ENCODE data around the gene STK32B.
"Not testable (repeated sequence)": the region's sequence is repeated elsewhere in the genome, so short reads cannot be mapped to it uniquely, and the experiment has no call there.

STK32B gene

DNA sequence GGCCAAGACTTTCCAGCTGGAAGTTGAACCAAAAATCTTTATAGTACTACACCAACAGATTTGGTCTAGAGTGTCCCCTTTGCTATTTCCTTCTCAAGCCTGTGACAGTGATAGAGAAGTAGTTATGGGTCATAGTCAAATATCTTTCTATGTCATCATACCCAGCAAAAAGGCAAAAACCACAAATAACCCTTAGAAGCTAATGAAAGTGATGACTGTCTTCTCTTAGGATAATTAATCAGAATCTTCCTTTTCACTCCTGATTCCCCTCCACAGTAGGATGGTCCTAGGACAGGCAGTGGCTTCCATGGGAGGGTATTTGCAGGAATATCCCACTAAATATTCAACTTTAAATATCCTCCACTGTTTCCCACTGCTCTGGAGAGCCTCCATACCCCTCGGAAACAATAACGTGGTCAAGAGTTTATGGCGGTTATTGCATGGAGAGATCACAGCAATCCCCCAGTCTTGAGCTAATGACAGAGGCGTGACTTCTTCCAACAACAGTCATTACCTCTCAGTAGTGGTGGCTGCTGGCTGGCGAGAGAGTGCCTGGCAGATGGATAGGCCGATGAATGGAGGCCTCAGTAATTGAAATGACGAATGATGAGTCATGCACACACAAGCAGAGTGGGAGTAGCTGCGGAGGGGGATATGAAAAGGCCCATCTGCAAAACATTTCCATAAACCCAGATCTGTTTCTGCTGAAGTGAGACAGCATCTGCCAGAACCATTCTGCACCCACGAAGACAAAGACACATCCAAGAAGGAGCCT is 154.9 kb downstream of the STK32B start:
- DNase-seq (ENCODE audit: low read depth in 2 of 2), result no peak

- no peak for DNase-seq (ENCODE audit: low read depth in 2 of 2)
Measured at GRCh38 chr4:5209862-5210261, 158.6 kb downstream of the STK32B start.

GRCh38 chr4:5211282-5211839 is 160.1 kb downstream of the STK32B start:
- no peak for DNase-seq (ENCODE audit: low read depth in 2 of 2)

DNA sequence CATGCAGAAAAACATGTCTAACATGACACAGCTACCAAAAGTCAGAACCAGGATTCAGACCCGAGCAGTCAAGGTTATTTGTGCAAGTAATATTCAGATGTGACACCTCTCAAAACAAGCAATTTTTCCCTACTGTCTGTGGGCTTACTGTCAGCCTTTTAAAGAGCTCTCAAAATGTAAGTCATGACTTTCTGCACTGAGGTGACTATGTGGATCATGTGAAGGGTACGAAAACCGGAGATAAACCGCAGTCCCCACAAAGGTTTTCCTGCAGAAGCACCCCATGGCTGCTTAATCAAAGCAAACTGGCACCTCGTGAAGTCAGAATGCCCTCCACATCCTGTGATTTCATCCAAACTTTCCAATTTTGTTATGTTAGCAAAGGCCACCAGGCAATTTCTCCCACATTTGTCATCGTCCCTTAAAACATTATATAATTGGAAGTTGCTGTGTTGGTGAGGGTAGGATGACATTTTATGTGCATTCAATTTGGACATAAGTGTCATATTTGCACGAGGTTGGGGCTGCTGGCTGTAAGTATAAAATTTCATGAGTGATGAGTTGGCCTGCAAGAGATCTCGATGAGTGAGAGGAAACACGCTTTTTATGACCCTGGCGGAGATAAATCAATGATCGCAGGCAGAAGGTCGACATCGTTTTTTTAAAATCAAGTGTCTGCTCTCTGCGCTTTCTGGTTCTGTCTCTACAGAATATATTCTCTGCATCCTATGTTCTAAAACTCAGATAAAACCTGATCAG is 161.2 kb downstream of the STK32B start:
- DNase-seq (ENCODE audit: low read depth in 2 of 2), result no peak

- no peak for DNase-seq (ENCODE audit: low read depth in 2 of 2)
Measured at GRCh38 chr4:5213087-5213595, 161.9 kb downstream of the STK32B start.

DNA sequence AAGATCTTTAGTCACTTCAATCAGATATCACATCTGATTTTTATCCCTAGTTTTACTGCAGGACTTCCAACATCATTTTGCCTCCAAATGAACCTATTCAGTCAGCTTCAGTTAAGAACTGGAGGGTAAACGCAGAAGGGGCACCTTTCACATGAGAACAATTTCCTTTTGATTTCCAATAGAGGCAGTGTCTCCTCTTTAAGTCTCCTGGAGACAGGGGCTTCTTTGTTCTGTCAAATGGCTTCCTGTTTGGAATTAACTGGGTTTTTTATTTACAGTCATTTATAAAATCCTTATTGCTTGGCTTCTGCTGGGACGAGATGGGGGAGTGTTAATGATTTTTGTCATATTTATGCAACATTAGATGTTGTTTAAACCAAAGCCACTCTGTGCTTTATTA is 164.0 kb downstream of the STK32B start:
- no peak for DNase-seq (ENCODE audit: low read depth in 2 of 2)

GRCh38 chr4:5217421-5217820 is 166.1 kb downstream of the STK32B start:
- DNase-seq (ENCODE audit: low read depth in 2 of 2), result no peak

- DNase-seq (ENCODE audit: low read depth in 2 of 2), result no peak
Measured at GRCh38 chr4:5218376-5219069, 167.2 kb downstream of the STK32B start.

DNA sequence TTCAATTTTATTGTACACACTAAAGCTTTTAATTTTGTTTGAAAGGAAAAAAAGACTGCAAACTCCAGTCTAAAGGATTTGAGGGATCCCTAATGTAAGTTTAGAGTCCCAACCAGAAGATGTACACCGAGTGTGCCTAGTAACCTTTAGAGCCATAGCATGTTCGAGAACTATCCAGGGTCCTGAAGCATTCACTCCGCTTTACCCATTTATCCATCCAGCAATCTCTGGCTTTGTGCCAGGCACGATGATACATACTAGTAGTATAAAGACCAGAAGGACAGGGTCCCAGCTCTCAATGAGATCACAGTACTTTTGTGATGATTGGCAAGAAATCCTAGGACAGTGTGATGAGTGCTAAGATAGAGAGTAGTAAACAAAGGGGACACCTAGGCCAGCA is 168.7 kb downstream of the STK32B start:
- no peak for DNase-seq (ENCODE audit: low read depth in 2 of 2)

- no peak for DNase-seq (ENCODE audit: low read depth in 2 of 2)
Measured at GRCh38 chr4:5222047-5222446, 170.8 kb downstream of the STK32B start.

GRCh38 chr4:5222951-5223350 is 171.7 kb downstream of the STK32B start:
- no peak for DNase-seq (ENCODE audit: low read depth in 2 of 2)

- DNase-seq (ENCODE audit: low read depth in 2 of 2), result no peak
Measured at GRCh38 chr4:5224340-5224739, 173.1 kb downstream of the STK32B start.

DNA sequence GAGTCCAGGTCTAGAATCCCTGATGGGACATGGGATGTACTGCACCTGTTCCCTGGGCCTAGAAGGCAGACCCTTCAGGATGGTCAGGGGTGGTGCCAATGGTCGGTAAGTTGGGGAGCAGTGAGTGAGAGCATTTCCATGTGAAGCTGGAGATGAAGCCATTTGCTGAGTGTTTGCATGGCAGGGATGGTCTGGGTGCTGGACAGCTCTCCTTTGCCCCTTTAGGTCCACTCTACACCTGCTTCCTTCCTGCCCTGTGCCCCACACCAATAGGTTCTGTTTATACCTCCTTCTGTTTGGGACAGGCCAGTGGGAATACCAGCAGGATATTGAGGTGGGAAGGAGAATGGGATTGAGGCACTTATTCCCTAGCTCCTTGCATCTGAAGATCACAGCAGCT is 181.3 kb downstream of the STK32B start:
- DNase-seq (ENCODE audit: low read depth in 2 of 2), result no peak

DNA sequence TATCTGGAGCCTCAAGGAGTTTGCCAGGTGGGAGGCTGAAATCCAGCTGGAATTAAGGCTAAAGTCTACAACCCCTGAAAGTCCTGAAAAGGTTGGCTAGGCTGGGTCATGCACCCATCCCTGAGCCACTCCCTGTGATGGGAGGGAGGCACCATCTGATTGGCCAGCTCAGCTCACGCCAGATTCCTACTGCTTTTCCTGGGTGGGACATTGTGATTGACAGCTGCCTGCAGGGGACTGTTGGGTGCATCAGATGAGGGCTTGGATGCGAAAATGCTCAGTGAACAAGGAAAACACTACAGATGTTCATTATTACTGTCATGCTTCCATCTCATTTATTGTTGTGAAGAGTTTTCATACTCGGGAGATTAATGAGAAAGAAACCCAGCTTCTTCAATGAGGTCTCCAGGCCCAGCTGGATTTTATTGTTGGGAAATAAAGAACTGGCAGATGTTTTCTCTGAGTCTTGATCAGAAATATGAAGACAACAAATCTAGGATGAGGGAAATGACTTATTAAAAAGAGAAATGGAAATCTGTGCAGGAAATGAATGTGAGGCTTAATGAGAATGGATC is 185.9 kb downstream of the STK32B start:
- DNase-seq (ENCODE audit: low read depth in 2 of 2), result no peak

- no peak for DNase-seq (ENCODE audit: low read depth in 2 of 2)
Measured at GRCh38 chr4:5238173-5238572, 186.9 kb downstream of the STK32B start.

- not testable (repeated sequence) for DNase-seq (ENCODE audit: low read depth in 2 of 2)
Measured at GRCh38 chr4:5247061-5247460, 195.8 kb downstream of the STK32B start.

GRCh38 chr4:5247735-5248134 is 196.5 kb downstream of the STK32B start:
- DNase-seq (ENCODE audit: low read depth in 2 of 2), result no peak

GRCh38 chr4:5249727-5250126 is 198.4 kb downstream of the STK32B start:
- DNase-seq (ENCODE audit: low read depth in 2 of 2), result no peak

GRCh38 chr4:5250536-5250935 is 199.3 kb downstream of the STK32B start:
- not testable (repeated sequence) for DNase-seq (ENCODE audit: low read depth in 2 of 2)

DNA sequence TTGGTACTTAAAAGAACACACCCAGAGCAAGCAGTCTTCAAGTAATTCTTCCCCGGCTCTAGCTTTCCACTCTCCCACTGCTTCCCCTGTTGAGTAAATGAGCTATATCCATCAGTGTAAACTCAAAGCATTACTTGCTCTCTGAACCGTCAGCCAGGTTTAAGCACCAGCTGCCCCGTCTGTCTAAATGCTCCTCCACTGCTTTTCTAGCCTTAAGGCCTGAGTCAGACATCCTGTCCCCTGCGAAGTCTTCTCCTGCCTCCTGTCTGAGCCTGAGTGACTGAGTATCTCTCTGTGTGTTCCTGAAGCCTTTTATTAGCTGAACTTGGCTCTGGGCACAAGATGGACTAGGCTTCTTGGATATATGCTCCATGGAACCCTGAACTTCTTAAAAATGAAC is 205.1 kb downstream of the STK32B start:
- no peak for DNase-seq (ENCODE audit: low read depth in 2 of 2)

DNA sequence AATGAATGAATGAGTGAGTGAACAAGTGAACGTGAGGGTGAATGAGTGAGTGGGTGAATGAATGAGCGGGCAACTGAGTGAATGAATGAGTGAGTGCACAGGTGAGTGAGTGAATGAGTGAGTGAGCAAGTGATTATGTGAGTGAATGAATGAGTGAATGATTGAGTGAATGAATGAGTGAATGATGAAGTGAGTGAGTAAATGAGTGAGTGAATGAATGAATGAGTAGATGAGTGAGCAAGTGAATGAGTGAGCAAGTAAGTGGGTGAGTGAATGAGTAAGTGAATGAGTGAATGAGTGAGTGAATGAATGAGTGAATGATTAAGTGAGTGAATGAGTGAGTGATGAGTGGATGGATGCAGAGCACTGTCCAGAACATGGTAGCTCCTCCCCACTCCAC is 205.8 kb downstream of the STK32B start:
- no peak for DNase-seq (ENCODE audit: low read depth in 2 of 2)

DNA sequence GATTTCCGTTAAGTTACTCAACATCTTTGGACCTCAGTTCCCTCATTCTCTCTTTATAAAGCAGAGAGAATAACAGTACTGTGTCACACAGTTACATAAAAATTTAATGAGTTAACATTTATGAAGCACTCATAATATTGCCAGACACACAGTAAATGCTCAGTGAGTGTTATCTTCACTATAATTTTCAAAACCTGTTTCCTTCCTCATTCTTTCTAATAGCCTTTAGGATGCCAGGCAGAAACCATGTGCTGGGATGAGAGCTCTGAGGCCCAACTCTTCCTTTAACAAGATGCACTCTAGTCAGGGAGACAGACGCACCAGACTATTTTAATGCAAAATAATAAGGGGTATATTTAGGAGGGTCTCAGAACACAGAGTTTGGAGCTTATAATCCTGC is 208.2 kb downstream of the STK32B start:
- no peak for DNase-seq (ENCODE audit: low read depth in 2 of 2)

Data from stimulated activated CD8-positive, alpha-beta memory T cell treated with anti-CD3 and anti-CD28 coated beads, Interleukin-2, amount 100 ng/mL, for 1 hour (primary cell).